Fibroblast of villous mesenchyme (primary cell): Measurements from ENCODE around the gene HEBP2. TPM values are rescaled to one million over a fixed set of nuclear protein-coding genes. Genes with fewer than 3 reads are reported as not detected.

ENCODE experiments used
- DNase-seq: peaks from one replicate; pipeline ENCODE4 v3.0.0-alpha.2; 2010; ENCODE audit warnings: low read depth
- H3K4me3 ChIP-seq: 2 replicates; pipeline ENCODE4 v1.5.1; 2011; ENCODE audit warnings: low read depth, mild to moderate bottlenecking, low read length
- total RNA-seq: library from RNA; depleted of rRNA; stranded (reverse); fragments of >200 nt; gene quantifications from 2 replicates; pipeline ENCODE4 v1.2.3, GENCODE V29; 2012
- TF ChIP-seq, protein P1 (sequence below): IDR thresholded peaks from 2 replicates; pipeline ENCODE4 v1.5.1; 2012; ENCODE audit warnings: low read depth, mild to moderate bottlenecking, low read length; ENCODE audit not compliant: insufficient read depth

Gene HEBP2
- total RNA-seq, 1 donor: 13.8 TPM

DNA sequence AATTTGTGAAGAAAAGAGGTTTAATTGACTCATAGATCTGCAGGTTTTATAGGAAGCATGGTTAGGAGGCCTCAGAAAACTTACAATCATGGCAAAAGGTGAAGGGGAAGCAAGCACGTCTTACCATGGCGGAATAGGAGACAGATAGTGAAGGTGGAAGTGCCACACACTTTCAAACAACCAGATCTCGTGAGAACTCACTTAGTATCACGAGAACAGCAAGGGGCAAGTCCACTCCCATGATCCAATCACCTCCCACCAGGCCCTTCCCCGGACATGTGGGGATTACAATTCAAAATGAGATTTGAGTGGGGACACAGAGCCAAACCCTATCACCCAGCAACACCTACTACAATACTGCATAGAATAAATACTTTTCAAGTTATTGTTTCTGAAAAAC is 7.3 kb upstream of the HEBP2 start:
- DNase-seq: no peak
- TF ChIP-seq, protein P1, sequence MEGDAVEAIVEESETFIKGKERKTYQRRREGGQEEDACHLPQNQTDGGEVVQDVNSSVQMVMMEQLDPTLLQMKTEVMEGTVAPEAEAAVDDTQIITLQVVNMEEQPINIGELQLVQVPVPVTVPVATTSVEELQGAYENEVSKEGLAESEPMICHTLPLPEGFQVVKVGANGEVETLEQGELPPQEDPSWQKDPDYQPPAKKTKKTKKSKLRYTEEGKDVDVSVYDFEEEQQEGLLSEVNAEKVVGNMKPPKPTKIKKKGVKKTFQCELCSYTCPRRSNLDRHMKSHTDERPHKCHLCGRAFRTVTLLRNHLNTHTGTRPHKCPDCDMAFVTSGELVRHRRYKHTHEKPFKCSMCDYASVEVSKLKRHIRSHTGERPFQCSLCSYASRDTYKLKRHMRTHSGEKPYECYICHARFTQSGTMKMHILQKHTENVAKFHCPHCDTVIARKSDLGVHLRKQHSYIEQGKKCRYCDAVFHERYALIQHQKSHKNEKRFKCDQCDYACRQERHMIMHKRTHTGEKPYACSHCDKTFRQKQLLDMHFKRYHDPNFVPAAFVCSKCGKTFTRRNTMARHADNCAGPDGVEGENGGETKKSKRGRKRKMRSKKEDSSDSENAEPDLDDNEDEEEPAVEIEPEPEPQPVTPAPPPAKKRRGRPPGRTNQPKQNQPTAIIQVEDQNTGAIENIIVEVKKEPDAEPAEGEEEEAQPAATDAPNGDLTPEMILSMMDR: no peak
- H3K4me3 ChIP-seq: no peak overlapping the region

DNA sequence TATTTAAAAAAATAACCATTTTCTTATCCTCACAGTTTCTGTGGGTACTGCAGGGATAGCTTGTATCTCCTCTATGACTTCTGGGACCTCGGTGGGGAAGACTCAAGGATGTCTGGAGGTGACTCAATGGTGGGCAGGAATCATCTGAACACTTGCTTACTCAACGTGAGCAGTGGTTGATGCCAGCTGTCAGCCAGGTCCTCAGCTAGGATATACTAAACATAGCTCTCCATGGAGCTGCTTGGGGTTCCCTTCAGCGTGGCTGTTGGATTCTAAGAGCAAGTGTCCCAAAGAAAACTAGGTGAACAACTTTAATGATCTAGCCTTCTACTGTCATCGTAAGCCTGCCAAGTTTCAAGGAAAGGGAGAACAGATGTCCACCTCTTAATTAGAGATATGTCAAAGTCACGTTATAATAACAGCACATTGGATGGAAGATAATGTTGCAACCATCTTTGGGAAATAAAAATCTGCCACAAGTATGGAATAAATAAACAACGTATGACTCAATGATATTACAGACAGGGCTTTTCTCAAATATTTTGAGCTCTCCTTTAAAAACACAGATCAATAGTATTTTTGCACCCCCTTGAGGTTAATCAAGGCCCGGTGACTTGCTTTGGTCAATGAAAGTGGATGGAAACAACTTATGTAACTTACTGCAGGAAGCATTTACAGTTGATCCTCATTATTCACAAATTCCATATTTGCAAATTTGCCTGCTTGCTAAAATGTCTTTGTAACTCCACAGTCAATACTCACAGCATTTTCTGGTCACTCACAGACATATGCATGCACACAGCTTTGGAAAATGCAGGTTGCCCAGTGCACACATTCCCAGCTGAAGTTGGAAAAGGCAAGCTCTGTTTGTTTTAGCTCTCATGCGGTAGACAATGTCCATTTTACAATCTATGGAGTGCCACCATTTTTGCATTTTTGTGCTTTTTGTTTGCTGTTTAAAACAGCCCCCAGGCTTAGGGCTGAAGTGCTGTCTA is 6.6 kb upstream of the HEBP2 start:
- TF ChIP-seq, protein P1: no peak
- DNase-seq: peak; percentile 39
- no peak overlapping the region for H3K4me3 ChIP-seq

DNA sequence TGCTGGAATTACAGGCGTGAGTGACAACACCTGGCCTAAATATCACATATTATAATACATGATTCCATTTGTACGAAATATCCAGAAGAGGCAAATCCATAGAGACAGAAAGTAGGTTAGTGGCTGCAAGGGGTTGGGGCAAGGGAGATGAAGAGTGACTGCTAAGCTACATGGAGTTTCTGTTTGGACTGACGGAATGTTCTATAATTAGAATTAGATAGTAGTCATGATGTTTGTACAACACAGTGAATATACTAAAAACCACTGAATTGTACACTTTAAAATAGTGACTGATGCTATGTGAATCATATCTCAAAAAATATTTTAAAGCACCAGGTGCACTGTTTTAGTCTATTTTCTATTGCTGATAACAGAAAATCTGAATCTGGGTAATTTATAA is 3.7 kb upstream of the HEBP2 start:
- H3K4me3 ChIP-seq: no peak overlapping the region
- TF ChIP-seq, protein P1: no peak
- DNase-seq: no peak

DNA sequence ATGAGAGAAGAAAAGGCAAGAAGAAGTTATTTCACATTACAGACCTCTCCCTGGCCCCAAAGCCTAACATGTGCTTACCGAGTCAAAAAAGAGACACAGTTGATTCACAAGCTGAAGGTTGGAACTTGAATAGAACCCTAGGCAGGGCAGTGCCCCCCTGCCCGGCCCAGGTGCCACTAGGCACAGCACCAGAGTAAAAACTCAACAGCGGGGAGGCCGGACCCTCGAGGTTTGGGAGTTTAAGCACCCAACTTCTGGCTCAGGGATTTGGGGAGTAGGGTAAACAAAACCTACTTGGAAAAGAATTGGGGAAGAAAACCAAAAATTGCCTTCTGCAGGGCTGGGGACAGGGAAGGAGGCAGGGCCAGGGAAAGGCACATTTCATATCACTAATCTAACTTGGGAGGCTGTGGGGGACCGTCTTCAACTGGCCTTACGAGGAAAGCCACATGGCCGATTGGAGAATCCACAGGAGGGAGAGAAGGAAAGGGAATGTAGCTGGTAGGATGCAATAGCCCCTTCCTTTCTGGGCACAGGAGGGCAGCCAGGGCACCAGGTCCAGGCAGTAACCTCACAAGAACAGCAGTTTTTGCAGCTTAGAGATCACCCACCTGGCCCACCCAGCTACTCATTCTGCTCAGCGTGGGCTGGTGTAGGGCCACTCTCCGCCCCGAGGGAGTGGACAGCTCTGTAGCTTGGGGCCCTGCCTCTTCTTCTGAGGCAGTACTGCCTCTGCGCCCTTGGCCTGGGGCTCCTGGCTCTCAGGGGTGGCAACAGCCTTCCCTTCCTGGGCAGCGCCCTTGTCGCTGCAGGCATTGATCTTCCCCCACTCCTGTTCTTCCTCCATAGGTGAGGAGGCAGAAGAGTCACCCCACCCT is 1.8 kb upstream of the HEBP2 start:
- no peak overlapping the region for H3K4me3 ChIP-seq
- no peak for DNase-seq
- TF ChIP-seq, protein P1: no peak

DNA sequence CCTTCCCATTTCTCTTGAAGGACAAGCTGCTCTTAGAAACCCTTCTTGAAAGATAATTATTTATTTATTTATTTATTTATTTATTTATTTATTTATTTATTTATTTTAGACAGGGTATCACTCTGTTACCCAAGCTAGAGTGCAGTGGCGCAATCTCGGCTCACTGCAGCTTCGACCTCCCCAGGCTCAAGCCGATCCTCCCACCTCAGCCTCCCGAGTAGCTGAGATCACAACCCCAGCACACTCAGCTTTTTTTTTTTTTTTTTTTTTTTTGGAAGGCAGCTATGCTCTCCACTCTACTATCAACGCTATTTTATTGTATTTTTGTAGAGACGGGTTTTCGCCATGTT is 1.2 kb upstream of the HEBP2 start:
- H3K4me3 ChIP-seq: no peak overlapping the region
- no peak for DNase-seq

GRCh38 chr6:138403324-138403800 is 661 bp upstream of the HEBP2 start:
- TF ChIP-seq, protein P1: peak; percentile 30
- DNase-seq: peak; percentile 32
- H3K4me3 ChIP-seq: peak overlapping the region; percentile 88

More for the DNA sequence above, 1.2 kb upstream of the HEBP2 start:
- TF ChIP-seq, protein P1: no peak
